GM18951 (cell line): Measurements from ENCODE around the gene LANCL2.
"Not testable (repeated sequence)": the region's sequence is repeated elsewhere in the genome, so short reads cannot be mapped to it uniquely, and the experiment has no call there.

Experiments
- POLR2A ChIP-seq: IDR thresholded peaks from 4 replicates; pipeline ENCODE4 v1.6.1; 2011; ENCODE audit warnings: mild to moderate bottlenecking; ENCODE audit not compliant: insufficient read length, insufficient read depth; ENCODE audit errors: extremely low read depth
- in situ Hi-C: fragments of 300-500 bp; cut with MboI; formaldehyde crosslinking; loops from one replicate; pipeline ENCODE4 v1.12.0; 2022; ENCODE audit warnings: low sequenced_read_pairs, mixed read lengths, inconsistent platforms; ENCODE audit not compliant: unreplicated experiment

The LANCL2 gene

GRCh38 chr7:55343860-55344606, 21.1 kb upstream of the LANCL2 start:
- in situ Hi-C loops = no loop called here

GRCh38 chr7:55344840-55345239, 20.3 kb upstream of the LANCL2 start:
- no peak for TF ChIP-seq POLR2A
- in situ Hi-C loops = no loop called here

More at GRCh38 chr7:55343860-55344606, 21.1 kb upstream of the LANCL2 start:
- no peak for TF ChIP-seq POLR2A

GRCh38 chr7:55345292-55345691, 19.8 kb upstream of the LANCL2 start:
- TF ChIP-seq POLR2A = no peak
- in situ Hi-C loops = no loop called here

GRCh38 chr7:55348502-55348901, 16.6 kb upstream of the LANCL2 start:
- in situ Hi-C loops = no loop called here
- TF ChIP-seq POLR2A = no peak

GRCh38 chr7:55349121-55349520, 16.0 kb upstream of the LANCL2 start:
- in situ Hi-C loops = no loop called here
- no peak for TF ChIP-seq POLR2A

- in situ Hi-C loops = no loop called here
- no peak for TF ChIP-seq POLR2A
Observed at GRCh38 chr7:55350281-55350680, 14.9 kb upstream of the LANCL2 start.

GRCh38 chr7:55351263-55351662, 13.9 kb upstream of the LANCL2 start:
- TF ChIP-seq POLR2A = no peak

GRCh38 chr7:55352947-55353273, 12.2 kb upstream of the LANCL2 start:
- in situ Hi-C loops = not testable (repeated sequence)

More at GRCh38 chr7:55351263-55351662, 13.9 kb upstream of the LANCL2 start:
- in situ Hi-C loops = no loop called here

GRCh38 chr7:55360486-55360885, 4.7 kb upstream of the LANCL2 start:
- TF ChIP-seq POLR2A = no peak
- in situ Hi-C loops = no loop called here

GRCh38 chr7:55361560-55361959, 3.6 kb upstream of the LANCL2 start:
- in situ Hi-C loops = no loop called here
- no peak for TF ChIP-seq POLR2A

- no peak for TF ChIP-seq POLR2A
- in situ Hi-C loops = no loop called here
Observed at GRCh38 chr7:55362927-55363326, 2.2 kb upstream of the LANCL2 start.

GRCh38 chr7:55363386-55364170, 1.6 kb upstream of the LANCL2 start:
- TF ChIP-seq POLR2A = no peak
- in situ Hi-C loops = no loop called here

GRCh38 chr7:55365675-55366460, 731 bp downstream of the LANCL2 start:
- peak; percentile 70 for TF ChIP-seq POLR2A
- in situ Hi-C loops = no loop called here

- no peak for TF ChIP-seq POLR2A
- in situ Hi-C loops = no loop called here
Observed at GRCh38 chr7:55366461-55367070, 1.4 kb downstream of the LANCL2 start.
